SKM-1 (cell line): ENCODE results near the gene PRLR.

Experiments
- DNase-seq: peaks from one replicate; lab custom pipeline; 2025; ENCODE audit not compliant: unreplicated experiment; lab: John Stamatoyannopoulos, UW

The PRLR gene

DNA sequence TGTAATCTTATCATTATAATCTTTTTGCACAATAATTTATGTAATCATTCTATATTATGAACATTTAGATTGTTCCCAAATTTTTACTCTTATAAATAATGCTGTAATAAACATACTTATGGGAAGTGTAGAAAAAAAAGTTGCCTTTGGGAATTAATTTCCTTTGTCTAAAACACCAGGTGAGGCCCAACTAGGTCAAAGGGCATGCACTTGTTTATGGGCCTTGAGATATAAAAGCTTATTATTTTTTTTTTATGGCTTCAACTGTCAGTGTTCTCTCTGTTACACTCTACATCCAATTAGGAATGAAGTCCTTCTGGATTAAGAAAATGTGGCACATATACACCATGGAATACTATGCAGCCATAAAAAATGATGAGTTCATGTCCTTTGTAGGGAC is 6.5 kb upstream of the PRLR start:
- DNase-seq: no peak

DNA sequence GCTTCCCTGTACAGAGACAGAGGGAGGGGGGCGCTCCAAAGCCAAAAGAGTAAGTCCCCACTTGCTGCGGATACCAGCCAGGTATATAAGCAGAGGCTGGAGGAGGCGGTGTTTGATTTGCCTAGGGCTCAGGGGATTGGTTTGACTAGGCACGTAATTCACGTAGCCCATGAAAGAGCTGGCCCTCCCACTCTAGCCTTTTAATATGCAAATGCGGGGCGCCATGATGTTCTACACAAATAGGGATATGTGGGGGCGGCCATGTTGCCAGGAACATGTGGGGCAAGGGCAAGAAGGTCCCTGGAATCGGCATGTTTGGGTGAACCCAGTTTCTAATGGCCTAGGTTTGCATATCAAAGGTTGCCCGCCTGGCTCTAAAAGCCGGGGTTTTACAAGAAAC is 3.3 kb upstream of the PRLR start:
- DNase-seq: no peak

DNA sequence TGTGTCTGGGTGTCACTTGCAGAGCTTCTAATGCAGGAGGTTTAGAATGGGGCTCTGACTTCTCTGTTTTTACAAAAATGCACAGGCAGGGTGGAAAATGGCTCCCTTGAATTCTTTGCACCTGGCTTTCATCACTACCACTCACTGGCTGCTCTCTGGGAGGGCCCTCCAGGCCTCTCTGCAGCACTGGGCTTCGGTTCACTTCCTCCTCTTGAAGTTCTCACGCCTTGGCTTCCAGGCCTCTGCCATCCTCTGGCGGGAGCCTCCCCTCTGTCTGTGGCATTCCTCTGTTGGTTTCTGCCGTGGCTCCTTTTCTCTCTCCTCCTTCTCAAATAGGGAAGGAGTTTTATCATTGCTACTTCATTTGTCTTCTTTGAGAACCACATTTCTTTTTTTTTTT is 2.8 kb upstream of the PRLR start:
- DNase-seq: no peak

DNA sequence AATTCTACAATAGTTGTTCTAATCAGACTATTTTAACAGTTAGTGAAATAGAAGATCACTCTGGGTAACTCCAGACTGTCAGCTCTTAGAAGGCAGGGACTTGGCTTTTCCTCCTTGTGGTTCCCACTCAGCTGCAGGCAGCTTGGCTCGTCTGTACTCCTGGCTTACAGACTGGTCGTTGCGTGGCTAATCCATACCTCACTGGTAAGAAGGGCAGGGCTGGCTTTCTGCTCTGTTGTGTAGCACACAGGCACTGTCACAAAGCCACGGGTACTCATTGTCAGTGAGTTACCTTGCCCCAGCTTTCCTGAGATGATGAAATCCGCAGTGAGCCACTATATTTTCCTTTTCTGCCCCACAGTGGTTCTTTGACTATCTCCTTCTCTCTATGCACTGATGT is 1.8 kb upstream of the PRLR start:
- DNase-seq: no peak

GRCh38 chr5:35229076-35230037 is 930 bp downstream of the PRLR start:
- no peak for DNase-seq

- DNase-seq: no peak
These were observed 2.0 kb downstream of the PRLR start for GRCh38 chr5:35228310-35228709.

GRCh38 chr5:35227720-35228119 is 2.6 kb downstream of the PRLR start:
- no peak for DNase-seq

DNA sequence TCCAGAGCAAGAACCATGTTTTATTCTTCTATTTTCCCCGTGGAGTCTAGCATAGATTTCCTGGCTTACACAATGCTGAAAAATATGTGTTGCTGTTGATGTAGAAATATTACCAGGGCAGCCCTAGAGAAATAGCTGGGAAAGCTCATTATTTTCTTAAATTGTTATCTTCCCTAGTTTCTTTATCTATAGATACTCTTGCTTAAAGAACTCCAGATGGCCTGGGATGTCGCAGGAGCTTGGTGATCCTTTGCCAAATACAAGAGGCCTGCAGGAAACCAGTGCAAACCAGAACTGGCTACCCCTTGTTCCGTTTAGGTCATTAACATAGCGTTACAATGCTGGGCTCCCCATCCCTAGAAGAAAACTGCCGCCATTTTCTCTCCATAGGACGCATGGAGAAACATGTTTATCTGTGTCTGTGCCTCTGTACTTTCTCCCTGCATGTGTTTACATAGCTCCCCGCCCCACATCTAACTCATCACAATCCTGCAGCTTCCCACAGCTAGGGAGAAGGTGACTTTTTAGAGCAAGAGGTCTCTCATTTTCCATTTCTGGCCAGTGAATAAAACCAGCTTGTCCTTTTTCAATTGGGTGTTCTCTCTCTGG is 6.4 kb downstream of the PRLR start:
- DNase-seq: no peak

- no peak for DNase-seq
These were observed 9.3 kb downstream of the PRLR start for GRCh38 chr5:35220967-35221366.

GRCh38 chr5:35218981-35219380 is 11.3 kb downstream of the PRLR start:
- no peak for DNase-seq

GRCh38 chr5:35214051-35214450 is 16.2 kb downstream of the PRLR start:
- no peak for DNase-seq

GRCh38 chr5:35213608-35214007 is 16.7 kb downstream of the PRLR start:
- DNase-seq: no peak

DNA sequence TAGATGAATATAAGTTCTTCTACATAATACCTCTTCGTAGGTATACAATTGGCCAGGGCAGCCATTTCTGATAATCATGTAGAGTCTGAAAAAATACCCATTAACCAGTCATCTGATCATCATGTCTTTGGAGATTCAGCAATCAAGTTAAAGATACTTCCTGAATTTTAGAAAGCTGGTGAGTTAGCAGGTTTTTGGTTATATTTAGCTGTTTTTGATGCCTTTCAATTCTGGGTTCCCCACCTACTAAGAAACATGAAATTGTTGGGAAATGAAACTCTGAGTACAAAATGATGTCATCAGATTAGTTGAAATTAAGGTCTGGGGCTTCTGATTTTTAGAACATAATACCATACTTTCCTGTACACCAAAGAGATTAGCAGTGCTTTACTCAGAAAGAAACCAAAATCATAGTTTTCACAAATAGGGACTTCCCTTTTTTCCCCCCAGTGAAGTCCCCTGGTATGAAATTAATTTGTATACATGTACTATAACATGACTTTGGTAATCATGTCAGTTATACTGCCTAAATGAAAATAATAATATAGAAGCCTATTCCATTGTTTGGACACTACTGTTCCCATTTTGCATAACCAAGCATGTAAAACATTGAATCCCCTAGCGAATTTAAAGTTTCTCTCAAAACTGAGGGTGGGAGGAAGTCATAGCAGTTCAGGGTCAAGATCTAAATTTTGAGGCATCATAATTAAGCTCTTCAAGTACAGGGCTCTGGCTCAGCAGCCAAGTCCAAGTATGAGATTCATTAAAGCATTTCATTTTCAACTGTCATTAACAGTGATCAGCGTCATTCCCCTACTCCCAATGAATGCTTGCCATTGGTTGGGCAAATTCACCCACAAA is 17.9 kb downstream of the PRLR start:
- no peak for DNase-seq

DNA sequence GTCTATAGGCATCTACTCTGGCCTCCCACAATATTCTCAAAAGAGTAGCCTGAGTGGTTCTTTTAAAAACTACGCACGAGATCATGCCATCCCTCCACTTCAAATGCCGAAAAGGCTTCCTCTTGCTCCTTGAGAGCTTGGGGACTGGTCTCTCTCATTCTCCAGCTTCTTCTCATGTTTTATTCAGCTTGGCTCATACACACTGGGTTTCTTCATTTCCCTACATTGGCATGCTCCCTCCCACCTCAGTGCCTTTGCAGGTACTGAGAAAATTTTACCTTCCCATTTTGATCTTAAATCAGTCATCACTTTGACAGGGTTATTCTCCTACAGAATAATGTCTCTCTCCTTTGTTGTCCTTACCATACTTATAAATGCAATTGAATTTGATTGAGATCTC is 20.4 kb downstream of the PRLR start:
- DNase-seq: no peak

GRCh38 chr5:35205606-35206005 is 24.7 kb downstream of the PRLR start:
- no peak for DNase-seq

DNA sequence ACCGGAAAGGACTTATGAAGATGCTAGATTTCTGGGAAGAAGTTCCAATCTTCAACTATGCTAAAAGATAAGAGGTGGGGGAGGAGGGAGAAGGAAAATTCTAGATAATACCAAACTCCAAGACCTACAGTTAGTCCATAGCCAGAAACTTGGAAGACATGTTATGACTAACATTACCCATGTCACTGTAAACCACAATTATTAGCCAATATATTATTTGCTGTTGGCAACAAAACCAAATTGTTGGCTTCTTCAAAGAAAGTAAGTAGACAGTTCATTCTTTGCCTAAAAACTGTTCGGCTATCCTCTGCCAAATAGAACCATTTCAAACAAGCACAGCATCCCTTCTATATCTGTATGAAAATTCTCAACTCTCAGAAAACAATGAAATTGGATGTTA is 25.1 kb downstream of the PRLR start:
- no peak for DNase-seq

DNA sequence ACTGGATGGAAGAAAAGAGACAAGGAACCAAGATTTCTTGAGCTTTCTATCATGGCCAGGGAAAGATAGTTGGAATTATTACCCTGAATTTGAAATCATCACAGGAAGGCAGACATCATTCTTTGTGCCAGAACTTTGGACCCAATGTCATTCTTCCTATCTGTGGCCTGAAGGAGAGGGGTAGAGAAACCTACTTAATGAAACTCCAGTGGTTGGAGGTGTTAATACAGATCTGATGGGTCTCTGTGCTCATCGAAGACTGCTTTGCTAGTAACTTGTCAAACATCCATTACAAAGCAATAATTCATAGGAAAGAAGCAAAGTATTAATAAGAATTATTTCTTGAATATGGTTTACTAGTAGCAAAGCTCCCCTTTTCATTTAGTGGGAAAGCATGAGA is 26.9 kb downstream of the PRLR start:
- DNase-seq: no peak

DNA sequence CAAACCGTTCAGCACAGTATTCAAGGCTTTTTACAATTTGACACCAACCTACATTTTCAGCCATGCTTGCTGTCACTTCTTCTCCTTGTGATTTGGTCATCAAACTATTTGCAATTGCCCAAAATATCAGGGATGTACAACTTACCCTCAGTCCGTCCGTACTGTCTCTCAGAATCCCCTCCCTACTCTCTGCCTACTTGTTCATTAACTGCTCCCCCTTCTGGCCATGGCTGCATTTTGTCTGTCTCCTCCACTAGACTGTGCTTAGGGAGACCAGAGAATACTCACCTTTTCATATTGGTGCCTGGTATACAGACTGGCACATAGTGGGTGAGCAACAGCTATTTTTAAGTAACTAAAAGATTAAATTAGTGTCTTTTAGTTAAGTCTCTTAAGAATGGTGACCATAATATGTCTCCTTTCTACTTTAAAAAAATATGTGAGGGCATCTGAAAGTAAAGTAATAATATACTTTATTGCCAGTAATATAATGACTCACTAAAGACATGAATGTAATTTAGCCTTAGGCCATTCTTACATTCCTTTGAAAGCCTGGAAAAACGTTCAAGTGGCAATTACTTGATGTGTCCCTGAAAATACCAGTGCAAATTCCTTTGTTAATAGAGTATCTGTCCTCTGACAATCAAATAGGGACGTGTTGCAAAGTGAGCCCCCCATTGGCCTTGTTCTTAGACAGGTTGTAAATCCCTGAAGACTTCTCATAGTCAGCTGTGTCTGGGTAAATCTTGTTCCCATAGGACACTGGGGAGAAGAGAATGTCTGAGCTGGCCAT is 27.8 kb downstream of the PRLR start:
- DNase-seq: no peak

DNA sequence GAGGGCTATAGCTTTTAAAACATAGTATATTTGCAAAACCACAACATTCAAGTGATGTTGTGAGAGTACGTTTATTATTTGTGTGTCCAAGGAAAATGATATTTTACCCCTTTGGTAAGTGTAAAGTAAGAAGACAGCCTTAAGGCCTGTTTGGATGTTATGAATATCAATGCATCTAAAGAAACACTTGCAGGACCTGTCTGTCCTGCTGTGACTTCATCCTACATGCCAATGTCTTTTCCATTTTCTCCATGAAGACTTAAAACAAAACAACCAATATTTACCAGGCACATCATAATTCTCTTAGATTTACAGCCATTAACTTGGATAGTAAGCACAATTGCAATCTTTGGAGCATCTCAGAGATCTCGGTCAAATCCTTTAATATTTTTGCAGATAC is 29.0 kb downstream of the PRLR start:
- DNase-seq: no peak

DNA sequence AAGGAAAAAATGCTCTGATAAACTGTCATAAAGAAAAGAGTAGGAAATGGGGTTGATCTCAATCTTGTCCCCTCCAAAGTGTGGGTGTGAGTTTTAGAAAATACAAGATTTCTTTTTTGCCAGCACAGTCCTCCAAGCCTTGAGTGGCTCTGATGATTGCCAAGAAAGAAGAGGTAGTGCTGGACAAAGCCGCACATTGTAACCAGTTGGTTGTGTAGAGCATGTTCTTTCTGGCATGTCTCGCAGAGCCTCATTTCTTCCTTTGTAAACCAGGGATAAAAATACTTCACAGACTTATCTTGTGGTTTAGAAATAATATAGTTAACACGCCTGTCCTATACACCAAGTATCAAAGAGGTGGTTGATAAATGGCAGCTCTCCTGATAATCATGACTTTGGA is 30.4 kb downstream of the PRLR start:
- no peak for DNase-seq

DNA sequence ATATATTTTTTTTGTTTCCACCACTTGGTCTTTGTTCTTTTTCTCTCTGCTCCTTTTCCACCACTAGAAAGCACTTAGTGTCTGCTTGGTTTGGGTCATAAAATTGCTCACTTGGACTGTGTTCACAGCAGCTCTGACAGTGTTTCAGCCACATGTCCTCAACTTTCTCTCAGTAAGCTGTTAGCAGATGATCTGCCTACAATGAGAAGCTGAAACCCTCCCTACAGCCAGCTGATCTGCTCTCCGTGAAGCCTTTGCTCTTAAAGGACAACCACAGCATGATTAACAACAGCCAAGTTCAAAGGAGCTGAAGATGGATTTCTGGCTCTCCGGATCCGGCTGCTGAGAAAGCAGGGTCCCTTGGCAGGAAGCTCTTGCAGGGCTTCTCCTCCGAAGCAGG is 31.6 kb downstream of the PRLR start:
- DNase-seq: no peak
